ENCODE data around the gene BRD9.
"Not testable (repeated sequence)": the region's sequence is repeated elsewhere in the genome, so short reads cannot be mapped to it uniquely, and the experiment has no call there.

- TF ChIP-seq CTCF (IDR thresholded peaks at IDR 0.05; ENCODE audit: poor library complexity); EZH2 (IDR thresholded peaks at IDR 0.05; ENCODE audit: borderline replicate concordance); EZH2phosphoT487 (IDR thresholded peaks at IDR 0.05; ENCODE audit: low read depth, severe bottlenecking, unreplicated experiment): not testable (repeated sequence)
Observed at GRCh38 chr5:845031-845675, 47.4 kb downstream of the BRD9 start.
